Aorta (tissue), 5 donors: ENCODE data around the gene FFAR3. TPM values are rescaled to one million over a fixed set of nuclear protein-coding genes. Genes with fewer than 3 reads are reported as not detected.
"Not testable (repeated sequence)": the region's sequence is repeated elsewhere in the genome, so short reads cannot be mapped to it uniquely, and the experiment has no call there.

Experiments used
- ATAC-seq: fragments of 200-7000 bp; cut with Tn5 transposase; one replicate; pipeline ENCODE4 v1.9.1; 2022; ENCODE audit warnings: moderate library complexity; ENCODE audit not compliant: low FRiP score
- DNase-seq, 2 donors: peaks; one replicate each; pipeline ENCODE4 v3.0.0-alpha.2; 2020
- H3K27ac ChIP-seq, 2 donors: one replicate each; pipeline ENCODE4 v1.5.1; 2013; ENCODE audit warnings: low read length in 2 of 2, mild to moderate bottlenecking in 2 of 2, moderate library complexity in 2 of 2, control low read depth in 1 of 2, inconsistent platforms in 1 of 2, low read depth in 1 of 2
- H3K27me3 ChIP-seq, 2 donors: one replicate each; pipeline ENCODE4 v1.6.1; 2013; ENCODE audit warnings: control low read depth in 1 of 2, low read length in 1 of 2, mild to moderate bottlenecking in 1 of 2, moderate library complexity in 1 of 2; ENCODE audit not compliant: insufficient read depth in 2 of 2, control insufficient read depth in 1 of 2
- H3K36me3 ChIP-seq, 2 donors: one replicate each; pipeline ENCODE4 v1.6.1; 2013; ENCODE audit warnings: control low read depth in 1 of 2, low read length in 1 of 2, mild to moderate bottlenecking in 1 of 2; ENCODE audit not compliant: insufficient read depth in 2 of 2, control insufficient read depth in 1 of 2
- H3K4me1 ChIP-seq, 2 donors: one replicate each; pipeline ENCODE4 v1.6.1; 2013; ENCODE audit warnings: low read length in 2 of 2, control low read depth in 1 of 2, mild to moderate bottlenecking in 1 of 2, moderate library complexity in 1 of 2; ENCODE audit not compliant: insufficient read depth in 2 of 2, control insufficient read depth in 1 of 2
- H3K4me3 ChIP-seq, 2 donors: one replicate each; pipeline ENCODE4 v1.5.1; 2013; ENCODE audit warnings: low read length in 2 of 2, control low read depth in 1 of 2, mild to moderate bottlenecking in 1 of 2
- H3K9me3 ChIP-seq: one replicate; pipeline ENCODE4 v1.6.1; 2013; ENCODE audit warnings: mild to moderate bottlenecking, low read length; ENCODE audit not compliant: control insufficient read depth
- WGBS, 2 donors: extraction: QIAGEN DNeasy Blood & Tissue Kit; methylation state at CpG; one replicate each; pipeline ENCODE4 v1.1.7; 2013; 5-methylcytosine and 5-hydroxymethylcytosine counted together
- intact Hi-C, 2 donors: fragments of 100-400 bp; cut with DNase I; formaldehyde crosslinking; loops; one replicate each; pipeline versions ENCODE4 v1.14.2 to v1.15.0; 2022
- polyA plus RNA-seq, 2 donors: library from polyadenylated mRNA; stranded (reverse); fragments of 200-250 nt; gene quantifications; one replicate each; pipeline ENCODE4 v1.2.3, GENCODE V29; 2013
- total RNA-seq, 2 donors: library from RNA; stranded (reverse); fragmentation: NEBNext Ultra II Directional; extraction: Animal tissue kit (Norgen Biotek cat#: 25700); gene quantifications; one replicate each; pipeline ENCODE4 v1.2.1, GENCODE V29; 2021
- donor health status: healthy with polysubstance abuse.
- donor health status: Bipolar disorder and iron deficiency.
- donor health status: DM: no; HTN: no; CAD: no.
- donor health status: DM: no; HTN: no; CAD: no.
- donor health status: DM: yes; HTN: yes; CAD: no.

The FFAR3 gene
- total and polyA plus RNA-seq, 4 donors = 0.32 to 0.39 TPM; not detected in 2

GRCh38 chr19:35398570-35398969 lies 40.3 kb downstream of the FFAR3 start:
- intact Hi-C loops = no loop called here

GRCh38 chr19:35399231-35399630 lies 41.0 kb downstream of the FFAR3 start:
- no peaks in the 10 kb centered on the region for H3K27me3 ChIP-seq
- no peaks in the 10 kb centered on the region for H3K9me3 ChIP-seq
- WGBS, 2 donors = 39 to 45% methylated on average over 4 of the region's 4 CpGs
- DNase-seq (no peak), ATAC-seq (no peak)
- no peaks in the 10 kb centered on the region for H3K4me1 ChIP-seq
- no peaks in the 10 kb centered on the region for H3K36me3 ChIP-seq
- H3K4me3 ChIP-seq = no peak overlapping the region
- no peak overlapping the region for H3K27ac ChIP-seq
- intact Hi-C loops = no loop called here

More at GRCh38 chr19:35398570-35398969, 40.3 kb downstream of the FFAR3 start:
- Histone ChIP-seq H3K27ac (no peak overlapping the region), H3K36me3 (no peaks in the 10 kb centered on the region), H3K4me3 (no peak overlapping the region), H3K4me1 (no peaks in the 10 kb centered on the region), H3K27me3 (no peaks in the 10 kb centered on the region), H3K9me3 (no peaks in the 10 kb centered on the region)
- no peak for DNase-seq
- 86 to 88% methylated on average over 12 of the region's 12 CpGs for whole genome bisulfite sequencing, 2 donors
- no peak for ATAC-seq

GRCh38 chr19:35399948-35400772 lies 41.9 kb downstream of the FFAR3 start:
- intact Hi-C loops = no loop called here
- no peaks in the 10 kb centered on the region for H3K36me3 ChIP-seq
- DNase-seq (no peak), ATAC-seq (no peak)
- no peak overlapping the region for H3K4me3 ChIP-seq
- no peaks in the 10 kb centered on the region for H3K27me3 ChIP-seq
- H3K27ac ChIP-seq = no peak overlapping the region
- 83 to 85% methylated on average over 10 of the region's 10 CpGs for WGBS, 2 donors
- H3K4me1 ChIP-seq = no peaks in the 10 kb centered on the region
- no peaks in the 10 kb centered on the region for H3K9me3 ChIP-seq

GRCh38 chr19:35400773-35401100 lies 42.5 kb downstream of the FFAR3 start:
- H3K27me3 ChIP-seq = no peaks in the 10 kb centered on the region
- WGBS, 2 donors = 84 to 85% methylated on average over 7 of the region's 7 CpGs
- no peaks in the 10 kb centered on the region for H3K9me3 ChIP-seq
- no peak overlapping the region for H3K4me3 ChIP-seq
- H3K27ac ChIP-seq = no peak overlapping the region
- DNase-seq (no peak), ATAC-seq (no peak)
- no peaks in the 10 kb centered on the region for H3K36me3 ChIP-seq
- no peaks in the 10 kb centered on the region for H3K4me1 ChIP-seq
- intact Hi-C loops = no loop called here

- H3K4me3 ChIP-seq, H3K9me3 ChIP-seq, ATAC-seq, H3K27me3 ChIP-seq, DNase-seq, H3K36me3 ChIP-seq, H3K27ac ChIP-seq, H3K4me1 ChIP-seq, intact Hi-C loops: not testable (repeated sequence)
- 82% methylated on average over 9 of the region's 9 CpGs for WGBS, 2 donors
Observed at GRCh38 chr19:35401416-35401815, 43.2 kb downstream of the FFAR3 start.

- H3K4me1 ChIP-seq = no peaks in the 10 kb centered on the region
- no peaks in the 10 kb centered on the region for H3K27me3 ChIP-seq
- DNase-seq = no peak
- no peak overlapping the region for H3K27ac ChIP-seq
- no peak for ATAC-seq
- no peak overlapping the region for H3K4me3 ChIP-seq
- intact Hi-C loops = no loop called here
- no peaks in the 10 kb centered on the region for H3K36me3 ChIP-seq
- 72 to 80% methylated on average over 8 of the region's 8 CpGs for WGBS, 2 donors
- peaks cover 2% of the 10 kb centered on the region for H3K9me3 ChIP-seq
Observed at GRCh38 chr19:35403116-35403760, 45.0 kb downstream of the FFAR3 start.

- no peak for DNase-seq
- Histone ChIP-seq H3K4me1 (no peaks in the 10 kb centered on the region), H3K27ac (no peak overlapping the region), H3K9me3 (peaks cover 2% of the 10 kb centered on the region), H3K4me3 (no peak overlapping the region), H3K36me3 (no peaks in the 10 kb centered on the region), H3K27me3 (no peaks in the 10 kb centered on the region)
- 64 to 70% methylated on average over 11 of the region's 11 CpGs for WGBS, 2 donors
- ATAC-seq = no peak
- intact Hi-C loops = no loop called here
Observed at GRCh38 chr19:35404879-35405622, 46.8 kb downstream of the FFAR3 start.

- ATAC-seq = no peak
- intact Hi-C loops = no loop called here
- H3K27ac ChIP-seq = no peak overlapping the region
- no peaks in the 10 kb centered on the region for H3K4me1 ChIP-seq
- H3K9me3 ChIP-seq = peaks cover 2% of the 10 kb centered on the region
- DNase-seq = no peak
- no peaks in the 10 kb centered on the region for H3K36me3 ChIP-seq
- H3K27me3 ChIP-seq = no peaks in the 10 kb centered on the region
- WGBS, 2 donors = 68 to 72% methylated on average over 6 of the region's 6 CpGs
- no peak overlapping the region for H3K4me3 ChIP-seq
Observed at GRCh38 chr19:35407619-35408018, 49.4 kb downstream of the FFAR3 start.
